ENCODE measurements around the gene RAB7B. TPM values are rescaled to one million over a fixed set of nuclear protein-coding genes. Genes with fewer than 3 reads are reported as not detected.

RAB7B gene
- total and polyA plus RNA-seq, 2 of the 13 experiments (the other 11 are each of a cell fraction or from before 2014, with no cell fraction given) = 0.05 to 0.46 TPM

DNA sequence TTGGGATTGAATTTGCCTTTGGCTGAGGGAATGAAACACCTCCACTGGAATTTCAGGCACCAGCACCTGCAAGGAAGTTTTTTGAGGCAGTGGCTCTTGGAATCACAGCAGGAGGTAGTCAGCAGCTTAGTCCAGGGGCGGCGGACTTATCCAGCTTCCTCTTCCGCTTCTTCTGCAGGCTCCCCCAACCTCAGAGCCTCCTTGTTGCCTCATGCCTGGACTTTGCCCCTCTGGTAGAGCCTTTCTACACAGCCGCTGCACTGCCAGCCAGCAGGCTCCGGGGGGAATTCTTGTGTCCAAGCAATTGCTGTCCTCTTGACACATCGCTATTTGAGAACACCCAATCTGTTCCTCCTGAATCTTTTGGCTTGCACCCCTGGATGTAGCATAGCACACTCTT is 45.4 kb upstream of the RAB7B start (continued):
- TF ChIP-seq ARID3A (IDR thresholded peaks at IDR 0.05; ENCODE audit: low read depth, low read length) = no peak
- TF ChIP-seq ZNF20 (CRISPR knock-in tag; IDR thresholded peaks at IDR 0.05) = no peak
- TF ChIP-seq SAP130 (CRISPR knock-in tag; IDR thresholded peaks at IDR 0.05; ENCODE audit: low read depth) = peak; percentile 70; the same call in 1 of the 2 replicates
- TF ChIP-seq, protein P1, sequence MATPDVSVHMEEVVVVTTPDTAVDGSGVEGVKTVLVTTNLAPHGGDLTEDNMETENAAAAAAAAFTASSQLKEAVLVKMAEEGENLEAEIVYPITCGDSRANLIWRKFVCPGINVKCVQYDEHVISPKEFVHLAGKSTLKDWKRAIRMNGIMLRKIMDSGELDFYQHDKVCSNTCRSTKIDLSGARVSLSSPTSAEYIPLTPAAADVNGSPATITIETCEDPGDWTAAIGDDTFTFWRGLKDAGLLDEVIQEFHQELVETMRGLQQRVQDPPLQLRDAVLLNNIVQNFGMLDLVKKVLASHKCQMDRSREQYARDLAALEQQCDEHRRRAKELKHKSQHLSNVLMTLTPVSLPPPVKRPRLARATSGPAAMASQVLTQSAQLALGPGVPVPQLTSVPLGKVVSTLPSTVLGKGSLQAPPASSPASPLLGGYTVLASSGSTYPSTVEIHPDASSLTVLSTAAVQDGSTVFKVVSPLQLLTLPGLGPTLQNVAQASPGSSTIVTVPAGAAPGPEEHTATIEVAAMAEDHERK (CRISPR knock-in tag; IDR thresholded peaks at IDR 0.05; ENCODE audit: low read depth) = no peak
- TF ChIP-seq, protein P2, sequence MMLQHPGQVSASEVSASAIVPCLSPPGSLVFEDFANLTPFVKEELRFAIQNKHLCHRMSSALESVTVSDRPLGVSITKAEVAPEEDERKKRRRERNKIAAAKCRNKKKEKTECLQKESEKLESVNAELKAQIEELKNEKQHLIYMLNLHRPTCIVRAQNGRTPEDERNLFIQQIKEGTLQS (CRISPR knock-in tag; IDR thresholded peaks at IDR 0.05) = peak; percentile 85
- TF ChIP-seq, protein P3, sequence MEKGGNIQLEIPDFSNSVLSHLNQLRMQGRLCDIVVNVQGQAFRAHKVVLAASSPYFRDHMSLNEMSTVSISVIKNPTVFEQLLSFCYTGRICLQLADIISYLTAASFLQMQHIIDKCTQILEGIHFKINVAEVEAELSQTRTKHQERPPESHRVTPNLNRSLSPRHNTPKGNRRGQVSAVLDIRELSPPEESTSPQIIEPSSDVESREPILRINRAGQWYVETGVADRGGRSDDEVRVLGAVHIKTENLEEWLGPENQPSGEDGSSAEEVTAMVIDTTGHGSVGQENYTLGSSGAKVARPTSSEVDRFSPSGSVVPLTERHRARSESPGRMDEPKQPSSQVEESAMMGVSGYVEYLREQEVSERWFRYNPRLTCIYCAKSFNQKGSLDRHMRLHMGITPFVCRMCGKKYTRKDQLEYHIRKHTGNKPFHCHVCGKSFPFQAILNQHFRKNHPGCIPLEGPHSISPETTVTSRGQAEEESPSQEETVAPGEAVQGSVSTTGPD (CRISPR knock-in tag; IDR thresholded peaks at IDR 0.05) = no peak
- TF ChIP-seq, protein P4, sequence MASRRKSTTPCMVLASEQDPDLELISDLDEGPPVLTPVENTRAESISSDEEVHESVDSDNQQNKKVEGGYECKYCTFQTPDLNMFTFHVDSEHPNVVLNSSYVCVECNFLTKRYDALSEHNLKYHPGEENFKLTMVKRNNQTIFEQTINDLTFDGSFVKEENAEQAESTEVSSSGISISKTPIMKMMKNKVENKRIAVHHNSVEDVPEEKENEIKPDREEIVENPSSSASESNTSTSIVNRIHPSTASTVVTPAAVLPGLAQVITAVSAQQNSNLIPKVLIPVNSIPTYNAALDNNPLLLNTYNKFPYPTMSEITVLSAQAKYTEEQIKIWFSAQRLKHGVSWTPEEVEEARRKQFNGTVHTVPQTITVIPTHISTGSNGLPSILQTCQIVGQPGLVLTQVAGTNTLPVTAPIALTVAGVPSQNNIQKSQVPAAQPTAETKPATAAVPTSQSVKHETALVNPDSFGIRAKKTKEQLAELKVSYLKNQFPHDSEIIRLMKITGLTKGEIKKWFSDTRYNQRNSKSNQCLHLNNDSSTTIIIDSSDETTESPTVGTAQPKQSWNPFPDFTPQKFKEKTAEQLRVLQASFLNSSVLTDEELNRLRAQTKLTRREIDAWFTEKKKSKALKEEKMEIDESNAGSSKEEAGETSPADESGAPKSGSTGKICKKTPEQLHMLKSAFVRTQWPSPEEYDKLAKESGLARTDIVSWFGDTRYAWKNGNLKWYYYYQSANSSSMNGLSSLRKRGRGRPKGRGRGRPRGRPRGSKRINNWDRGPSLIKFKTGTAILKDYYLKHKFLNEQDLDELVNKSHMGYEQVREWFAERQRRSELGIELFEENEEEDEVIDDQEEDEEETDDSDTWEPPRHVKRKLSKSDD (CRISPR knock-in tag; IDR thresholded peaks at IDR 0.05; ENCODE audit: low read depth) = no peak
- TF ChIP-seq GABPA (IDR thresholded peaks at IDR 0.05; ENCODE audit: low read depth, low read length) = peak; percentile 33
- TF ChIP-seq GABPA (CRISPR knock-in tag; IDR thresholded peaks at IDR 0.05; ENCODE audit: low read depth) = peak; percentile 79
- no peak for TF ChIP-seq KDM5A (IDR thresholded peaks at IDR 0.05; ENCODE audit: borderline replicate concordance, low read length)
- TF ChIP-seq ZNF556 (CRISPR knock-in tag; IDR thresholded peaks at IDR 0.05; ENCODE audit: borderline replicate concordance) = peak; percentile 65; the same call in 1 of the 2 replicates
- TF ChIP-seq ZNF672 (CRISPR knock-in tag; IDR thresholded peaks at IDR 0.05) = no peak
- no peak for TF ChIP-seq ZNF329 (CRISPR knock-in tag; IDR thresholded peaks at IDR 0.05; ENCODE audit: low read depth)
- no peak for TF ChIP-seq ZNF501 (CRISPR knock-in tag; IDR thresholded peaks at IDR 0.05)
- no peak for TF ChIP-seq MBNL3 (CRISPR knock-in tag; conservative IDR thresholded peaks at IDR 0.05)
- no peak; the same call in 1 of the 2 replicates for TF ChIP-seq TAF1 (CRISPR knock-in tag; IDR thresholded peaks at IDR 0.05)
- TF ChIP-seq ZMYM3 (CRISPR knock-in tag; IDR thresholded peaks at IDR 0.05) = 0 out of 2 replicates have a peak, but pooled peaks have one; percentile 19
- peak; percentile 44; the same call in 1 of the 2 replicates for TF ChIP-seq RXRB (CRISPR knock-in tag; IDR thresholded peaks at IDR 0.05; ENCODE audit: borderline replicate concordance)
- no peak for TF ChIP-seq SMARCC2 (IDR thresholded peaks at IDR 0.05)
- TF ChIP-seq E2F2 (CRISPR knock-in tag; IDR thresholded peaks at IDR 0.05; ENCODE audit: borderline replicate concordance) = no peak
- TF ChIP-seq NFATC3 (CRISPR knock-in tag; IDR thresholded peaks at IDR 0.05) = no peak
- TF ChIP-seq GPN1 (CRISPR knock-in tag; IDR thresholded peaks at IDR 0.05; ENCODE audit: borderline replicate concordance) = no peak
- peak; percentile 13; the same call in 1 of the 2 replicates for TF ChIP-seq MIXL1 (CRISPR knock-in tag; IDR thresholded peaks at IDR 0.05)
